BE2C (cell line): ENCODE data around the gene CMIP.

Experiments
- DNase-seq: peaks from one replicate; pipeline ENCODE4 v3.0.0-alpha.2; 2020
- H3K27me3 ChIP-seq: fragments of 250-450 bp; sonication (Bioruptor Pico); 2 replicates; pipeline ENCODE4 v1.5.1; 2020; ENCODE audit warnings: mild to moderate bottlenecking
- H3K36me3 ChIP-seq: fragments of 250-450 bp; sonication (Bioruptor Pico); 2 replicates; pipeline ENCODE4 v1.5.1; 2020; ENCODE audit warnings: mild to moderate bottlenecking
- H3K4me1 ChIP-seq: fragments of 250-450 bp; sonication (Bioruptor Pico); 2 replicates; pipeline ENCODE4 v1.5.1; 2020
- H3K4me3 ChIP-seq: 2 replicates; pipeline ENCODE4 v1.5.1; 2011; ENCODE audit warnings: low read depth, low read length
- H3K9me3 ChIP-seq: fragments of 250-450 bp; sonication (Bioruptor Pico); 2 replicates; pipeline ENCODE4 v1.5.1; 2020
- TF ChIP-seq, protein P1 (sequence below): IDR thresholded peaks from 2 replicates; pipeline ENCODE4 v1.5.1; 2012; ENCODE audit warnings: mild to moderate bottlenecking, low read depth, low read length

Gene CMIP

GRCh38 chr16:81431554-81432353 is 12.9 kb upstream of the CMIP start:
- TF ChIP-seq, protein P1, sequence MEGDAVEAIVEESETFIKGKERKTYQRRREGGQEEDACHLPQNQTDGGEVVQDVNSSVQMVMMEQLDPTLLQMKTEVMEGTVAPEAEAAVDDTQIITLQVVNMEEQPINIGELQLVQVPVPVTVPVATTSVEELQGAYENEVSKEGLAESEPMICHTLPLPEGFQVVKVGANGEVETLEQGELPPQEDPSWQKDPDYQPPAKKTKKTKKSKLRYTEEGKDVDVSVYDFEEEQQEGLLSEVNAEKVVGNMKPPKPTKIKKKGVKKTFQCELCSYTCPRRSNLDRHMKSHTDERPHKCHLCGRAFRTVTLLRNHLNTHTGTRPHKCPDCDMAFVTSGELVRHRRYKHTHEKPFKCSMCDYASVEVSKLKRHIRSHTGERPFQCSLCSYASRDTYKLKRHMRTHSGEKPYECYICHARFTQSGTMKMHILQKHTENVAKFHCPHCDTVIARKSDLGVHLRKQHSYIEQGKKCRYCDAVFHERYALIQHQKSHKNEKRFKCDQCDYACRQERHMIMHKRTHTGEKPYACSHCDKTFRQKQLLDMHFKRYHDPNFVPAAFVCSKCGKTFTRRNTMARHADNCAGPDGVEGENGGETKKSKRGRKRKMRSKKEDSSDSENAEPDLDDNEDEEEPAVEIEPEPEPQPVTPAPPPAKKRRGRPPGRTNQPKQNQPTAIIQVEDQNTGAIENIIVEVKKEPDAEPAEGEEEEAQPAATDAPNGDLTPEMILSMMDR, result no peak
- no peaks in the 10 kb centered on the region for H3K9me3 ChIP-seq
- H3K4me3 ChIP-seq, result no peak overlapping the region
- H3K36me3 ChIP-seq, result no peaks in the 10 kb centered on the region
- DNase-seq, result no peak
- H3K27me3 ChIP-seq, result no peaks in the 10 kb centered on the region
- no peaks in the 10 kb centered on the region for H3K4me1 ChIP-seq

DNA sequence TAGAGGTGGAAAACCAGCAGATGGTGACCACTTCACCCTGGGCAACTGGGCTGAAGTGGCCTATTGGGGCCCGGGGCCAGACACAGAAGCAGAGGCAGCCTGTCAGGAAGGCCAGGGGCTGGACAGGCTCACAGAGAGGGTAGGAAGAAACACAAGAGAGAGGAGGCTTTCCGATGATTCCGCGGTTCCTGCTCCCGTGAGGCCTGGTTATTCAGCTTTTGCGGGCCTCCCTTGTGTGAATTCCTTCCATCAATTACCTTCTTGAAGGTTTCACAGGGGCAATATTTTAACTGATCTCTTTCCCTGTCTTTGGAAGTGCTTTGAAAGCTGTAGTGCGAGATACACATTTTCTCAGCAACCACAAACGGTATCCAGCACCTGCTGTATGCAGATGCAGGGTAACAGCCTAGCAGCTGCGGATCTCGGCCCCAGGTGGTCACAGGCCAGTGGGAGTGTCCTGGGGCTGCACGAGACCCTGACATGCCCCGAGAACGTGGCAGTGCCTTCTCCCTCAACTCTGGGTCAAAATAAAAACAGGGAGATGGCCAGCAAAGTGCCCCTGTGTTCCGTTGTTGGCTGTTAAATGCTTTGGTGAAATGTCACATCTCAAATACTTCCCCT is 11.6 kb upstream of the CMIP start:
- H3K27me3 ChIP-seq, result peaks cover 4% of the 10 kb centered on the region
- H3K4me3 ChIP-seq, result no peak overlapping the region
- DNase-seq, result no peak
- H3K4me1 ChIP-seq, result no peaks in the 10 kb centered on the region
- TF ChIP-seq, protein P1, result no peak
- no peaks in the 10 kb centered on the region for H3K9me3 ChIP-seq
- no peaks in the 10 kb centered on the region for H3K36me3 ChIP-seq

- DNase-seq, result no peak
These were observed 9.5 kb upstream of the CMIP start for GRCh38 chr16:81435103-81435502.

GRCh38 chr16:81435567-81435966 is 9.0 kb upstream of the CMIP start:
- no peak for DNase-seq
- TF ChIP-seq, protein P1, result no peak
- Histone ChIP-seq H3K27me3 (peaks cover 26% of the 10 kb centered on the region), H3K36me3 (no peaks in the 10 kb centered on the region), H3K9me3 (no peaks in the 10 kb centered on the region; the same call in 1 of the 2 replicates), H3K4me1 (no peaks in the 10 kb centered on the region), H3K4me3 (no peak overlapping the region)

More at GRCh38 chr16:81435103-81435502, 9.5 kb upstream of the CMIP start:
- H3K9me3 ChIP-seq, result no peaks in the 10 kb centered on the region; the same call in 1 of the 2 replicates
- H3K27me3 ChIP-seq, result peaks cover 21% of the 10 kb centered on the region
- TF ChIP-seq, protein P1, result no peak
- no peaks in the 10 kb centered on the region for H3K4me1 ChIP-seq
- no peak overlapping the region for H3K4me3 ChIP-seq
- H3K36me3 ChIP-seq, result no peaks in the 10 kb centered on the region

DNA sequence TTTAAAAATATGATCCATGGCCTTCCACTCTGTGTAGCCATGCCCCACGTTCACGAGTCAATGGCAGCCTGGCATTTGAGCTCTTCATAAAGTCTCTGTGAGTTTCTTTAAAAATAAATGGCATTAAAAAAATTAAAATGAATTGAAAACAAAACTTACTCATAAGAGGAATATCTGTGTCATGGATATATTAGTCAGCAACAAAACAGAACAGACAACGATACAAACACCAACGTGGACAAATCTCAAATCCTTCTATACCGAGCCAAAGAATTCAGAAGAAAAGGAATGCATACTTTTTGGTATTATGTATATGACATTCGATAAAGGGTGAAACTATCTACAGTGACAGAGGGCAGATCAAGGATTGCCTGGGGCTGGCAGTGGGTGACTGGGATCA is 8.2 kb upstream of the CMIP start:
- H3K27me3 ChIP-seq, result peaks cover 34% of the 10 kb centered on the region
- TF ChIP-seq, protein P1, result no peak
- no peaks in the 10 kb centered on the region; the same call in 1 of the 2 replicates for H3K9me3 ChIP-seq
- no peak for DNase-seq
- H3K4me1 ChIP-seq, result no peaks in the 10 kb centered on the region
- no peak overlapping the region for H3K4me3 ChIP-seq
- no peaks in the 10 kb centered on the region for H3K36me3 ChIP-seq

DNA sequence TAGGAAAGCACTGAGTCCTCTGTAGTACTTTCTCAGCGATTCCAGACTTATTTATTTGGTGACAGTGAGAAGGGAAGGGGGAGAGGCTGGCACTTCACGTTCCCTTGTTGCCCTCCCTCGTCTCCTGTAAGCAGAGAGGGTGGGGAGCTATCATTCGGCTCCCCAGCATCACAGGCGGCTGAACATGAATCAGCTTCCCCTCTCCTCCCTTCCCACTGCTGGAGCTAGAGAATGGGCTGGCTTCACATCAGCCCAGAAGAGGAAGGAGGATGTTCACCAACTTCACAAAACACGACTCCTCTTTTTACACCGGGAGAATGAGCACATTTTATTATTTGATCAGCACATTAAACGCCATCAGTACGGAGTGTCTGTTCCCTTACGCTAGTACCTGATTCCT is 6.7 kb upstream of the CMIP start:
- Histone ChIP-seq H3K36me3 (no peaks in the 10 kb centered on the region), H3K4me1 (no peaks in the 10 kb centered on the region), H3K4me3 (no peak overlapping the region), H3K27me3 (peaks cover 34% of the 10 kb centered on the region), H3K9me3 (no peaks in the 10 kb centered on the region; the same call in 1 of the 2 replicates)
- no peak for DNase-seq
- TF ChIP-seq, protein P1, result no peak
